Stimulated activated CD4-positive, alpha-beta T cell treated with anti-CD3 and anti-CD28 coated beads, Interleukin-12 subunit alpha, Interleukin-12 subunit beta, amount 100 ng/mL, for 48 hours (primary cell): ENCODE results near the gene NAT14.
"Not testable (repeated sequence)": the region's sequence is repeated elsewhere in the genome, so short reads cannot be mapped to it uniquely, and the experiment has no call there.

Source experiments
- DNase-seq, 3 donors: peaks; one replicate each; pipeline ENCODE4 v3.0.0-alpha.2; 2020; ENCODE audit warnings: low read depth in 2 of 3, low spot score in 1 of 3

The NAT14 gene

GRCh38 chr19:55484593-55485438 is at the start of gene NAT14:
TSS of gene NAT14 (plus strand) at chr19:55485188. CDS start at chr19:55485709, 521 bp downstream.
- DNase-seq, result peak; percentile 21 to 64 (median 52)

- DNase-seq, result no peak
Observed at GRCh38 chr19:55436847-55437246, 48.1 kb upstream of the NAT14 start.

- DNase-seq, result no peak
Observed at GRCh38 chr19:55437410-55437809, 47.6 kb upstream of the NAT14 start.

GRCh38 chr19:55439052-55439451 is 45.9 kb upstream of the NAT14 start:
- DNase-seq, result no peak

GRCh38 chr19:55440411-55441105 is 44.4 kb upstream of the NAT14 start:
- no peak for DNase-seq

GRCh38 chr19:55441319-55441691 is 43.7 kb upstream of the NAT14 start:
- DNase-seq, result no peak

GRCh38 chr19:55441692-55442321 is 43.2 kb upstream of the NAT14 start:
- DNase-seq, result no peak

GRCh38 chr19:55442372-55442961 is 42.5 kb upstream of the NAT14 start:
- no peak for DNase-seq

- no peak for DNase-seq
Observed at GRCh38 chr19:55443045-55443823, 41.8 kb upstream of the NAT14 start, which contains the start of gene SHISA7. TSS of gene SHISA7 (minus strand) at chr19:55443300. CDS start at chr19:55442863, 437 bp downstream.

GRCh38 chr19:55443824-55444480 is 41.0 kb upstream of the NAT14 start:
- no peak for DNase-seq

GRCh38 chr19:55444646-55445045 is 40.3 kb upstream of the NAT14 start:
- no peak for DNase-seq

- no peak for DNase-seq
Observed at GRCh38 chr19:55446060-55446459, 38.9 kb upstream of the NAT14 start.

- no peak for DNase-seq
Observed at GRCh38 chr19:55447421-55448174, 37.4 kb upstream of the NAT14 start.

GRCh38 chr19:55448175-55448490 is 36.9 kb upstream of the NAT14 start:
- not testable (repeated sequence) for DNase-seq

GRCh38 chr19:55449469-55449868 is 35.5 kb upstream of the NAT14 start:
- no peak for DNase-seq

- no peak for DNase-seq
Observed at GRCh38 chr19:55451163-55451964, 33.6 kb upstream of the NAT14 start.

GRCh38 chr19:55451965-55452748 is 32.8 kb upstream of the NAT14 start:
- DNase-seq, result no peak

- peak in 1 of 3 donors; percentile 35 for DNase-seq
Observed at GRCh38 chr19:55452749-55453346, 32.1 kb upstream of the NAT14 start.
